Fibroblast of lung (primary cell): ENCODE data around the gene ALOXE3. TPM values are rescaled to one million over a fixed set of nuclear protein-coding genes. Genes with fewer than 3 reads are reported as not detected.
A peak's percentile ranks its signal among the peaks of the same experiment; 100 is the strongest.

Experiments
- DNase-seq, 2 donors: peaks; one replicate each; pipeline versions ENCODE4 v3.0.0 to v3.0.0-alpha.2; 2010; ENCODE audit warnings: low read depth in 2 of 2
- H2AFZ ChIP-seq: 2 replicates; pipeline ENCODE4 v1.5.1; 2012; ENCODE audit warnings: low read length, control low read depth, inconsistent platforms
- H3K27ac ChIP-seq: 2 replicates; pipeline ENCODE4 v1.5.1; 2011; ENCODE audit warnings: low read length, control low read depth; ENCODE audit not compliant: insufficient read depth
- H3K27me3 ChIP-seq: 2 replicates; pipeline ENCODE4 v1.5.1; 2011; ENCODE audit warnings: mild to moderate bottlenecking, low read length; ENCODE audit not compliant: control insufficient read depth, insufficient read depth
- H3K36me3 ChIP-seq: 2 replicates; pipeline ENCODE4 v1.5.1; 2011; ENCODE audit warnings: low read length; ENCODE audit not compliant: control insufficient read depth, insufficient read depth
- H3K4me1 ChIP-seq: 2 replicates; pipeline ENCODE4 v1.5.1; 2011; ENCODE audit warnings: low read length; ENCODE audit not compliant: control insufficient read depth, insufficient read depth; ENCODE audit errors: extremely low read depth
- H3K4me2 ChIP-seq: 2 replicates; pipeline ENCODE4 v1.5.1; 2011; ENCODE audit warnings: low read length, control low read depth; ENCODE audit not compliant: insufficient read depth; ENCODE audit errors: extremely low read depth
- H3K4me3 ChIP-seq, 4 experiments: fragments of 200-600 bp in 1 of 4; sonication (generic) in 1 of 4; replicated peaks in 1 of 4; 2 replicates each; pipeline ENCODE4 v1.5.1; 2011 to 2016; ENCODE audit warnings: low read length in 4 of 4, low read depth in 3 of 4, mild to moderate bottlenecking in 3 of 4, control low read depth in 2 of 4, inconsistent platforms in 1 of 4, mixed read lengths in 1 of 4; ENCODE audit not compliant: insufficient read depth in 1 of 4; ENCODE audit errors: control extremely low read depth in 1 of 4
- H3K79me2 ChIP-seq: 2 replicates; pipeline ENCODE4 v1.5.1; 2012; ENCODE audit warnings: mild to moderate bottlenecking, low read length, inconsistent platforms; ENCODE audit not compliant: control insufficient read depth, insufficient read depth
- H3K9ac ChIP-seq: 2 replicates; pipeline ENCODE4 v1.5.1; 2011; ENCODE audit warnings: mild to moderate bottlenecking, low read length, control low read depth; ENCODE audit not compliant: insufficient read depth
- H3K9me3 ChIP-seq: 2 replicates; pipeline ENCODE4 v1.5.1; 2012; ENCODE audit warnings: low read depth, low read length; ENCODE audit not compliant: control insufficient read depth, insufficient read depth
- H4K20me1 ChIP-seq: 2 replicates; pipeline ENCODE4 v1.5.1; 2011; ENCODE audit warnings: low read length; ENCODE audit not compliant: control insufficient read depth, insufficient read depth; ENCODE audit errors: extremely low read depth
- EZH2 ChIP-seq: IDR thresholded peaks from 2 replicates; pipeline ENCODE4 v1.5.1; 2012; ENCODE audit warnings: low read length, control low read depth, mild to moderate bottlenecking; ENCODE audit errors: missing control alignments
- polyA plus RNA-seq, 2 donors: library from polyadenylated mRNA; depleted of rRNA in 1 of 2; stranded (reverse) in 1 of 2; unstranded in 1 of 2; fragments of >200 nt; gene quantifications; 2 replicates each; pipeline ENCODE4 v1.2.1, GENCODE V29; 2011 to 2012; ENCODE audit warnings: missing spikeins in 1 of 2
- total RNA-seq: library from RNA; depleted of rRNA; stranded (reverse); fragments of >200 nt; gene quantifications from 2 replicates; pipeline ENCODE4 v1.2.1, GENCODE V29; 2014
- TF ChIP-seq, protein P1 (sequence below), 2 donors: IDR thresholded peaks in 1 of 2; conservative IDR thresholded peaks in 1 of 2; 1 replicate in 1 of 2; 2 replicates in 1 of 2; pipeline ENCODE4 v1.5.1; 2011 to 2012; ENCODE audit warnings: low read length in 2 of 2, control low read depth in 1 of 2, inconsistent platforms in 1 of 2, low read depth in 1 of 2, mild to moderate bottlenecking in 1 of 2

Gene ALOXE3
- total and polyA plus RNA-seq, 2 donors (not counting 1 experiment from before 2014, with no cell fraction given): 0.01 TPM; not detected in 1

DNA sequence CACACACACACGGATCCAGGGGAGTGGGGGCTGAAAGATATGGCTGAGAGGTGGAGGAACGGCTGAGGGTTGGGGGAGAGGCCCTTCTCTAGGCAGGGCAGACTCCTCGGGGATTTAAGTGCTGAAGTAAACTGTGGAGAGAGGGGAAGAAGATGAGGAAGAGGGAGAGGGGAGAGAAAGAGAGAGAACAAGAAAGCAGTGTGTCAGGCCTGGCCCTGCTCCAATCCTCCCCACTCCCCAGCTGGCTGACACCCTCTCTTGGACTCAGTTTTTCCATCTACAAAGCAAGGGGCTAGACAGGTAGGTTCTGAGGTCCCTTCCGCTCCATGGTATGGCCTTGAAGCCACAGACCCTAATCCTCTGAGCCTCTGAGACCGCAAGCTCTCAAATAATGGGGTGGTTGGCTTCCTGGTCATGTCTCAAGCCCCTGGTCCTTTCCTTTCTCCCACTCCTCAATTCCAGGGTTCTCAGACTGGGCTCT, 42.5 kb upstream of the ALOXE3 start:
- no peak overlapping the region for H3K9ac ChIP-seq
- no peak for TF ChIP-seq EZH2
- TF ChIP-seq, protein P1, sequence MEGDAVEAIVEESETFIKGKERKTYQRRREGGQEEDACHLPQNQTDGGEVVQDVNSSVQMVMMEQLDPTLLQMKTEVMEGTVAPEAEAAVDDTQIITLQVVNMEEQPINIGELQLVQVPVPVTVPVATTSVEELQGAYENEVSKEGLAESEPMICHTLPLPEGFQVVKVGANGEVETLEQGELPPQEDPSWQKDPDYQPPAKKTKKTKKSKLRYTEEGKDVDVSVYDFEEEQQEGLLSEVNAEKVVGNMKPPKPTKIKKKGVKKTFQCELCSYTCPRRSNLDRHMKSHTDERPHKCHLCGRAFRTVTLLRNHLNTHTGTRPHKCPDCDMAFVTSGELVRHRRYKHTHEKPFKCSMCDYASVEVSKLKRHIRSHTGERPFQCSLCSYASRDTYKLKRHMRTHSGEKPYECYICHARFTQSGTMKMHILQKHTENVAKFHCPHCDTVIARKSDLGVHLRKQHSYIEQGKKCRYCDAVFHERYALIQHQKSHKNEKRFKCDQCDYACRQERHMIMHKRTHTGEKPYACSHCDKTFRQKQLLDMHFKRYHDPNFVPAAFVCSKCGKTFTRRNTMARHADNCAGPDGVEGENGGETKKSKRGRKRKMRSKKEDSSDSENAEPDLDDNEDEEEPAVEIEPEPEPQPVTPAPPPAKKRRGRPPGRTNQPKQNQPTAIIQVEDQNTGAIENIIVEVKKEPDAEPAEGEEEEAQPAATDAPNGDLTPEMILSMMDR (conservative IDR thresholded peaks at IDR 0.05 in 1 of 2, IDR thresholded peaks at IDR 0.05 in 1 of 2; ENCODE audit: low read depth in 1 of 2, low read length in 2 of 2): no peak
- no peaks in the 10 kb centered on the region for H3K9me3 ChIP-seq
- no peaks in the 10 kb centered on the region for H3K27me3 ChIP-seq
- H4K20me1 ChIP-seq: no peaks in the 10 kb centered on the region
- H3K4me1 ChIP-seq: peaks cover 39% of the 10 kb centered on the region
- H3K79me2 ChIP-seq: peaks cover 18% of the 10 kb centered on the region
- DNase-seq: no peak
- peak overlapping the region in 2 of 4 experiments; percentile 4 to 75 for H3K4me3 ChIP-seq
- H3K27ac ChIP-seq: no peak overlapping the region
- no peak overlapping the region for H2AFZ ChIP-seq
- no peak overlapping the region for H3K4me2 ChIP-seq
- peaks cover 12% of the 10 kb centered on the region for H3K36me3 ChIP-seq

DNA sequence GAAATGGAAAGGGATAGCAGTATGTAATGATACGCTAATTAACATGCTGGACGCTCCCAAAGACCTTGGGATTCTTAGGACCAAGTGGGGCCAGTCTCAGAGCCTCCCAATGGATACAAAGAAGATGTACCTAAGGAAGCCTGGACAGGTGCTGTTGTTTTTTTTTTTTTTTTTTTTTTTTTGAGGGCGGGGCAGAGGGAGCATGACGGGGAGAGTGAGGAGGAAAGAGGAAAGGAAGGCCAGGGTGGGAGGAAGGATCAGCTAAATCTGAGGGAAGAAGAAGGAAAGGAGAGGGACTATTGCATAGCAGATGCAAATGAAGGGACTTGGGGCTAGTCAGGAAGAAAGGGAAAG, 41.9 kb upstream of the ALOXE3 start:
- H3K4me1 ChIP-seq: peaks cover 44% of the 10 kb centered on the region
- no peaks in the 10 kb centered on the region for H4K20me1 ChIP-seq
- H2AFZ ChIP-seq: no peak overlapping the region
- no peak overlapping the region for H3K4me3 ChIP-seq
- no peaks in the 10 kb centered on the region for H3K9me3 ChIP-seq
- H3K27me3 ChIP-seq: no peaks in the 10 kb centered on the region
- H3K27ac ChIP-seq: no peak overlapping the region
- DNase-seq: no peak
- TF ChIP-seq EZH2: no peak
- TF ChIP-seq, protein P1 (conservative IDR thresholded peaks at IDR 0.05 in 1 of 2, IDR thresholded peaks at IDR 0.05 in 1 of 2; ENCODE audit: low read depth in 1 of 2, low read length in 2 of 2): no peak
- no peak overlapping the region for H3K4me2 ChIP-seq
- peaks cover 12% of the 10 kb centered on the region for H3K36me3 ChIP-seq
- H3K79me2 ChIP-seq: peaks cover 18% of the 10 kb centered on the region
- no peak overlapping the region for H3K9ac ChIP-seq

DNA sequence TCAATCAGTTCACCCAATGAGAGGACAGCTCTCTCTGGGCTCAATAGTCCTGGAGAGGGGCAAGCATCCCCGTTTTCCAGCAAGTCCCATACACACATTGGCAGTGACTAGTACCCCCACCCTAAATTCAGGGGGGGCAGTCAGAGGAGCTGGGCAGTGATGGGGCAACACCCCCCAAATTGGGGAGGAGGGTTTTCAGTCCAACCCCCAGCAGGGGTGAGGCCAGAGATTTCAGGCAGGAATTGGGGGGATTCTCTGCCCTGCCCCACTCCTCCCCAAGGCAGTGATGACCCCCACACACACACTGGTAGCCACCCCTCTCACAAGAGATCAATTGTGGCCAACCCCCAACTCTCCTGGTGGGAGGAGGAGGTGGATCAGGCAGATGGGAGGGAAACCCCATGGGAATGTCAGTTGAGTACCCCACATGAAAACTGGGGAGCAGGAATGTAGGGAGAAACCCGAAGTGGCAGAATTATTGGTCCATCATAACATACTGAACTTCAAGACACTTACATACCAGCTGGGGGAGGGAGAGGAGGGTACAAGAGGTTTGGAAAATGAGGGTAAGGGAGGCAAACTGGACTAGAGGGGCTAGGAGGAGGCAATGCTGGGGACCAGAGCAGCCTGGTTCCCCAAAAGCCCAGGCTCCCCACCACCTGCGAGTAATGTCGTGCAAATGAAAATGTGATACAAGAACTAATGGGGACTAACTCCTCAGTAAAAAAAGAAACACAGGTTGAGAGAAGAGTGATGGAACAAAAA, 41.3 kb upstream of the ALOXE3 start:
- Histone ChIP-seq H3K79me2 (peaks cover 18% of the 10 kb centered on the region), H2AFZ (no peak overlapping the region), H3K9me3 (no peaks in the 10 kb centered on the region), H3K36me3 (peaks cover 12% of the 10 kb centered on the region), H3K27ac (no peak overlapping the region), H3K9ac (no peak overlapping the region), H3K27me3 (no peaks in the 10 kb centered on the region), H3K4me3 (no peak overlapping the region), H3K4me1 (peaks cover 43% of the 10 kb centered on the region), H3K4me2 (no peak overlapping the region), H4K20me1 (no peaks in the 10 kb centered on the region)
- no peak for DNase-seq
- no peak for TF ChIP-seq EZH2
- TF ChIP-seq, protein P1 (conservative IDR thresholded peaks at IDR 0.05 in 1 of 2, IDR thresholded peaks at IDR 0.05 in 1 of 2; ENCODE audit: low read depth in 1 of 2, low read length in 2 of 2): no peak
